Lung microvascular endothelial cell (primary cell): ENCODE measurements around the gene SLC25A11. TPM values are rescaled to one million over a fixed set of nuclear protein-coding genes. Genes with fewer than 3 reads are reported as not detected.
"Not testable (repeated sequence)": the region's sequence is repeated elsewhere in the genome, so short reads cannot be mapped to it uniquely, and the experiment has no call there.

Experiments used
- DNase-seq, 2 donors: peaks; one replicate each; pipeline versions ENCODE4 v3.0.0 to v3.0.0-alpha.2; 2010; ENCODE audit warnings: low read depth in 2 of 2
- total RNA-seq: library from RNA; depleted of rRNA; stranded (reverse); fragments of >200 nt; gene quantifications from 2 replicates; pipeline ENCODE4 v1.2.1, GENCODE V29; 2014

Gene SLC25A11
- total RNA-seq, 1 donor from 2014 or later: 57.3 TPM

DNA sequence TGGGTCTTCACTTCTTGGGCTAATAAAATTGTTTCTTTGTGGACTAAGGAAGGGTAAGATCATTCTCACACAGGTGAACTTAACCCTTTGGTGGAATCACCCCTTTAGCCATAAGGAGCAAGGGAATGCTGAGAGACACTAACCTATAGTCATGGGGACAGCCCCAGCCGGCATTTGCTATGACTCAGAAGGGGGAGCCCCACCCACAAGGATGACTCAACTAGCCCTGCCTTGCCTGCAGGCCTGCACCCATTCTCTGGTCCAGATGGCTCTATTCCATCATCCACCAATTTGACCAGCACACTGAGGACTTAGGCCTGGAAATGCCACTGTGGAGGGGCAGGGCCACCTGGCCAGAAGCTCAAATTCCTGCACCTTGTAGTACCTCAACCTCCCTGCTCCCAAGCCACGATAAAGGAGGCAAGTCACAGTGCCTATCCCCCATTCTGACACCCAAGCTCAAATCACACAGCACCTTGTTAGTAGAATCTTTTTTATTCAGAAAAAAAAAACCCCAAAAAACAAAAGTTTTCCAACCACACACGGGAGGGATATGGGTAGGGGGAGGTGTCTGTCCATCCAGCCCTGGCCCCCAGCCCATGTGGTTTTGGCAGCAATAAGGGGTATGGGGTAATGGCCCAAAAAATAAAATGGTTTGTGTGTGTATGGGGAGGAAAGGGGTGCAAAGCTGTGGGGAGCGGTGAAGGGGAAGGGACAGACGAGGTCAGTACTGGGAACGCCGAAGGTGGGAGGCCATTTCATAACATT lies 5.5 kb upstream of the SLC25A11 start:
- peak; percentile 66 to 90 for DNase-seq

DNA sequence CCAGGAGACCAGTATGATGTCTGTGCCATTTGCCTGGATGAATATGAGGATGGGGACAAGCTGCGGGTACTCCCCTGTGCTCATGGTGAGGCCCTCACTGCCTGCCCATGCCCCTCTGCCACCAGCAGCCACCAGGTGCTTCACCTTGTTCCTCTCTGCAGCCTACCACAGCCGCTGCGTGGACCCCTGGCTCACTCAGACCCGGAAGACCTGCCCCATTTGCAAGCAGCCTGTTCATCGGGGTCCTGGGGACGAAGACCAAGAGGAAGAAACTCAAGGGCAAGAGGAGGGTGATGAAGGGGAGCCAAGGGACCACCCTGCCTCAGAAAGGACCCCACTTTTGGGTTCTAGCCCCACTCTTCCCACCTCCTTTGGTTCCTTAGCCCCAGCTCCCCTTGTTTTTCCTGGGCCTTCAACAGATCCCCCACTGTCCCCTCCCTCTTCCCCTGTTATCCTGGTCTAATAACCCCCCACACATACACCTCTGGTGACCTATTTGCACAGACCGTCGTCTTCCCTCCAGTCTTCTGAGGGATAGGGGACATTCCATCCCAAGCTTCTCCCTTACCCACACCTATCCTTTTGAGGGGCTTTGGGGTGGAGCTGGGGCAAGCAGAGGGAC lies 4.8 kb upstream of the SLC25A11 start:
- DNase-seq: no peak

DNA sequence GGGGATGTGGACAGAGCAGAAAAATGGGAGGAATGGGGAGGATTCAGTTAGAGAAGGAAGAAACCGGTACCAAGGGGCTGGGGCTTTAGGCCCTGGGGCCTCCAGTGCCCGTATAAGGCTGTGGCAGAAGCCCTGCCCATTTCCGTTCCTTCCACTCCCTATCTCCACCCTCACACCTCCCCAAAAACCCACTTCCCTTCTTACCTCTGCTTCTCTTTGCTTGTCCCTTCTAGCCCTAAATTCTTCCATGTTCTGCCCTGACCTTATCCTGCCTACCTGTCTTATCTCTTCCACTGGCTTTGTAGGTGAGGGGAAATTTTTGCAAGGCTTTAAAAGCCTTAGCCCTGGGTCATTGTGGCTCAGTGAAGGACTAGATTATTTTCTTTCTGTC lies 4.3 kb upstream of the SLC25A11 start:
- DNase-seq: no peak

DNA sequence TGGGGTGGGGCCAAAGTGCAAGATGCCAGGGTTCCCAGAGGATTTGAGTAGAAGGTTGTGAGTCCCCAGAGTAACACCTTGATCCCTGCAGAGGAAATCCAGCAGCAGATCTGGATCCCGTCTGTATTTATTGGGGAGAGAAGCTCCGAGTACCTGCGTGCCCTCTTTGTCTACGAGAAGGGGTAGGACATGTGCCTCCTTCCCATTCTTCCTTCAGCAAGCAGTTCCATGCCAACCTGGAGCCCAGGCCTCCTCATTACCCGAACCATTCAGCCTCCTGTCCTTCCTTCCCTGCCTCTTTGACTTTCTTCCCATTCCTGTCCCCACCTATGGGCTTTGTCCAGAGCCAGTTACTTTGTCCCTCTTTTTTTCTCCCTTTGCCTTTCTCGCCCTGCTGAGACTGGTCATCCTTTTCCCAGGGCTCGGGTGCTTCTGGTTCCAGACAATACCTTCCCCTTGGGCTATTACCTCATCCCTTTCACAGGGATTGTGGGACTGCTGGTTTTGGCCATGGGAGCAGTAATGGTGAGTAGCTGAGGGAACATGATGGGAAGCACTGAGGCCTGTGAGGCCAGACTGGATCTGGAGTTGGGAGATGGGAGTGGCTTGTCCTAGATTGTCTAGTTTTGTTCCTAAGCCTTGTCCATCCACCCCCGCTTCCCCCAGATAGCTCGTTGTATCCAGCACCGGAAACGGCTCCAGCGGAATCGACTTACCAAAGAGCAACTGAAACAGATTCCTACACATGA lies 3.1 kb upstream of the SLC25A11 start:
- peak in 1 of 2 donors; percentile 10 for DNase-seq

DNA sequence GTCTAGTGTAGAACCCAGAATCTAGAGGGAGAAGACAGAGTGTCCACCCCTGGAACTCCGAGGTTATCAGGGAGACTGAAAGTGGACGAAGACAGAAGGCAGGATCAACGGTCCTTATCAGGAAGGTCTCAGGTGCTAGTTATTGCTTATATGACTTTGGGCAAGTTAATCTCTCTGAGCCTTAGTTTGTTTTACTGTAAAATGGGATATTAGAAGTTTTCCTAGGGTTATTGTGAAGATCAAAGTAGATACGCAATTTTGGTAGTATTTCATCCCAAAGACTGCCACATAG lies 1.4 kb upstream of the SLC25A11 start:
- no peak for DNase-seq

DNA sequence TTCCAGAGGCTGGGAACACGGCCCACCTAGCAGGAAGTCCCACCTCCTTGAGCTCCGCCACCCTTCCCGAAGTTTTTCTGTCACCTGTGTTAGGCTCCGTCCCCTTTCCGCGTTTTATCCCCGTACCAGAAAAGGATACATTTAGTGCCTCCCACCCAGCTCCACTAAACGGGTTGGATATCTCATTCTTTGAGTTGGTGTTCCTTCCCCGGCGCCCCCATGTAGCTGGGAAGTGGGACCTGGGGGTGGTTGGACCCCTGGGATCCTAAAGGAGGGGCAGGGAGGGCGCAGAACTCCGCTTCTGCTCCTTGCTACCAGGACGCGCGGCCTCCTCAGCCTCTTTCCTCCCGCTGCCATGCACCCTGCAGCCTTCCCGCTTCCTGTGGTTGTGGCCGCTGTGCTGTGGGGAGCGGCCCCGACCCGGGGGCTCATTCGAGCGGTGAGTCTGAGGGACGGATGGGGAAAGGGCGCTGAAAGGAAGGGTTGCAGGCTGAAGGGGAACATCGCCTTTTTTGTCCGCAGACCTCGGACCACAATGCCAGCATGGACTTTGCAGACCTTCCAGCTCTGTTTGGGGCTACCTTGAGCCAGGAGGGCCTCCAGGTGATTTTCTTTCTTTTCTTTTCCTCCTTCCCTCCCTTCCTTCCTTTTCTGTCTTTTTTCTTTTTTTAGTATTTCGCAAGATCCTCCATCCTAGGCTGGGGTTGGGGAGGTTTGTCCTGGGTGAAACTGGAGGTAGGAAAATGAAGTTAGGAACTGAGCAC lies 891 bp upstream of the SLC25A11 start:
- peak; percentile 15 to 35 for DNase-seq

DNA sequence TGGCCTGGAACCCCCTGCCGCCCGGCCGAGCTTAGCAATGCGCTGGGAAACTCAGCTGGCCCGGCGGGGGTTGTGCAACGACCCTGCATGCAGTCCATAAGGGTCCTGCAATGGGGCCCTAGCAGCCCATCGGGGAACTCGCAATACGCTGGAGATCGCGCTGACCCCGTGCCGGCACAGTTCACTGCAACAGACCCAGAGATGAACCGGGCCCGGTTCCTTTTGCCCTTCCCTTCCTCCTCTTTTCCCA lies 375 bp downstream of the SLC25A11 start:
- no peak for DNase-seq

DNA sequence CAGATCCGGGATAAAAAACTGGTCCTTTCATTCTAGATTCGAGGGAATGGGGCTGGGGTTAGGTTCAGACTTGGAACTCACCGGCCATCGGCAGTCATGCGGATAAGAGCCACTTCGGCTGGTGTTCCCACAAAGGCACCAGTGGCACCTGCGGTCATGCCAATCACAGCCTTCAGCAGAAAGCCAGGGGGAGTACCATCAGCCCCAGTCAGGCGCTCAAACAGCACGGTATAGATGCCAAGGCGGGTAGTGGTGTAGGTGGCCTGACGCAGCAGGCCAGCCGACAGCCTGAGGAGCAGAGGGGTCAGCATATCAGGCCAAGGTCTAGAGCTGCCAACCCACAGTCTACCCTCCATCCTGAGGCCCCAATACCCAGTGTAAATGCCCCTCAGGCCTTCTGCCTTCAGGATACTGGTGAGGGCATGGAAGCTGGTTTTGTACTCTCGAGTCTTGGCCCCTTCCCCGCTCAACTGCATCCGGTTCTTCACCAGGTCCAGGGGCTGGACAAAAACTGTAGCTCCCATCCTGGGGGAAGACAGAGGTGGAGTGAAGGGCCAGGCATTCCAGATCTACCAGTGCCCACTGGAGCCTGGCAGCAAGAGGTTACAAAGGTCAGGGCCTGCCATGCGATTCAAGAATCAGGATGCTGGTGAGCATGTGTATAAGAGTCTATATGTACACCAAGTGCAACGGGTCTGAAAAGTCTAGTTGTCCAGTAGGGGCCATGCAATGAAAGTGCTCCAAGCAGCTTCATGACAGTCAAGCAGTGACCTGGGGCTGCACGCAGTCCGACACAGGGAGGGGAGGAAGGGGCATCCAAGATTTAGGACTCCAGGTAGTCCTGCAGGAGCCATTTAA lies 929 bp downstream of the SLC25A11 start:
- DNase-seq: peak; percentile 14 to 23

DNA sequence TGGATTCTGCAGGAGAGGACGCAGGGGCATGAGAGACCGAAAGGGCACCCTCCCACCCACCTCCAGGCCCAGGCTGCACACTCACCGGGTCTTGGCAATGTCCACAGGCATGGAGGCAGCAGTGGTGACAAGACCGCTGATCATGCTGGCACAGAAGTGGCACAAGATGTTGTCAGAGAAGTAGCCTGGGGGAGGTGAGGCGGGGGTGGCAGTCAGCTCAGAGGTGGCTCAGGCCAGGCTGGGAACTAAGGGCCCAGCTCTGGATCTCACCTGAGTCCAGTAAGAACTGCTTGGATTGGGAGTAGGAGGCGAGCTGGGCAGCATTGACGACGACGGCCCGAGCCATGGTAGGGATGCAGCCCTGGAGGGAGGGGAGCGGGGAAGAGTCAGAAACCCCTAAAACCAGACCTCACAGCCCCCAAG lies 1.8 kb downstream of the SLC25A11 start:
- DNase-seq: no peak

DNA sequence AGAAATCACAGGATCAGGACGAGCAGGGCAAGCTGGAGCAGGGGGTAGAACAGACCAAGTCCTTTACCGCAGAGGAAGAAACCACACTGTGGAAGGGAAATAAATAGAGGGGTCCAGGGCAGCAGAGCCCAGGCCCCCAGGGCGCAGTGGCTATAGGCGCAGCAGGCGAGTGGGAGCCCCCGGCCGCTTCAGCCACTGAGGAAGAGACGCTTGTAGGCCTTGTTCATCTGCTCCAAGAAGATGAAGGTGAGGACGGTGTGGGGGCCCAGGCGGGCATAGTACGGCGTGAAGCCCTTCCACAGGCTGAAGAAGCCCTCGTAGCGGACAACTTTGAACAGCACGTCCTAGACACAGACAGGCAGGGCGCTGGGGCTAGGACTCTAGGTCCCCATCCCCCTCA lies 2.3 kb downstream of the SLC25A11 start:
- DNase-seq: no peak

DNA sequence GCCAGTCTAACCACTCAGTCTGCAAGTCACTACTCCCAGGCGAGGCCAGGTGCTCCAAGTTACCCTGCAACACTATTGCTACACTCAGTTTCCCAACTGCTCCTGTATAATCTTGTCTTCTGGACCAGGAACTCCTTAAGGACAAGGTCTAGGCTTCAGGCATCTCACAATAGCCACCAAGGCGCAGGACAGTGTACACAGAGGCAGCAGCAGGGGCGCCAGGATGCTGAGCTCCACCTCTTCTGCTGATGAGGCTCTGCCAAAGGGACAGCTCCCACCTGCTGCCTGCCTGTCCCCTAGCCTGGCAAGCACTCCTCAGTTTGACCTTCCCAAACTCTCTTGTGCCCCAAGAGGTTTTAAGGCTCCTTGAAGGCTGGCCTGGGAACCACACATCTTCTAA lies 3.4 kb downstream of the SLC25A11 start:
- no peak for DNase-seq

DNA sequence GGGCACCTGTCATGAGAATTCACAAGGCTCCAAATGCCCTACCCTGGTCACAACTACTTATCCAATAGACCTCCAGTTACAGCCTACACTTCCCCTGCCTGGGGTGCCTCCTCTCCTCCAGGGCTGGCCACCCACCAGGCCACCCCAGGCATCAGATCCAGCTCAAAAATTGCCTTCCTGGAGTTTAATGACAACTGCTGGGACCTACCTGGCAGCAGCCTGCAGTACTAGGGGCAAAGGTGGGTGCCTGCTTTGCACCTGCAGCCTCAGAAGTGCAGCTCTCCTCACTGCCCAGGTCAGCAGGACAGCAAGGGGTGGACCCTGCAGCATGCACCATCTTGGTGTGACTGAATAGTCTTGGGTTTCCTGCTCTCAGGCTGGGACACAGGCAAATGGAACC lies 4.2 kb downstream of the SLC25A11 start:
- no peak for DNase-seq

DNA sequence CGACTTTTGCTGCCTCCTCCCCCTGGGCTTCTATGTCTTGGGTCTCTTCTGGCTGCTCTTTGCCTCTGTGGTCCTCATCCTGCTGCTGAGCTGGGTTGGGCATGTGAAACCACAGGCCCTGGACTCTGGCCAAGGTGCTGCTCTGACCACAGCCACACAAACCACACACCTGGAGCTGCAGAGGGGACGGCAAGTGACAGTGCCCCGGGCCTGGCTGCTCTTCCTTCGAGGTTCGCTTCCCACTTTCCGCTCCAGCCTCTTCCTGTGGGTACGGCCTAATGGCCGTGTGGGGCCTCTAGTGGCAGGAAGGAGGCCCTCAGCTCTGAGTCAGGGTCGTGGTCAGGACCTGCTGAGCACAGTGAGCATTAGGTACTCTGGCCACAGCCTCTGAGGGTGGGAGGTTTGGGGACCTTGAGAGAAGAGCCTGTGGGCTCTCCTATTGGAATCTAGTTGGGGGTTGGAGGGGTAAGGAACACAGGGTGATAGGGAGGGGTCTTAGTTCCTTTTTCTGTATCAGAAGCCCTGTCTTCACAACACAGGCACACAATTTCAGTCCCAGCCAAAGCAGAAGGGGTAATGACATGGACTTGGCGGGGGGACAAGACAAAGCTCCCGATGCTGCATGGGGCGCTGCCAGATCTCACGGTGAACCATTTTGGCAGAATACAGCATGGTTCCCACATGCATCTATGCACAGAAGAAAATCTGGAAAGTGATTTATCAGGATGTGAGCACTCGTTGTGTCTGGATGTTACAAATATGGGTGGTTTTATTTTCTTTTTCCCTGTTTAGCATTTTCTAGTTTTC lies 5.5 kb downstream of the SLC25A11 start:
- DNase-seq: peak; percentile 32 to 47

DNA sequence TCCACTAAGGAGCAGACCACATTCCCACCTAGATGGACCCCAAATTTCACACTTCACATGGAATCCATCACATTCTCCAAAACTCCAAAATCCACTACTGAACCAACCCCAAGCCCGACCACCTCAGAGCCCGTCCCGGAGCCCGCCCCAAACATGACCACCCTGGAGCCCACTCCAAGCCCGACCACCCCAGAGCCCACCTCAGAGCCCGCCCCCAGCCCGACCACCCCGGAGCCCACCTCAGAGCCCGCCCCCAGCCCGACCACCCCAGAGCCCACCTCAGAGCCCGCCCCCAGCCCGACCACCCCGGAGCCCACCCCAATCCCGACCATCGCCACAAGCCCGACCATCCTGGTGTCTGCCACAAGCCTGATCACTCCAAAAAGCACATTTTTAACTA lies 6.2 kb downstream of the SLC25A11 start:
- no peak for DNase-seq

DNA sequence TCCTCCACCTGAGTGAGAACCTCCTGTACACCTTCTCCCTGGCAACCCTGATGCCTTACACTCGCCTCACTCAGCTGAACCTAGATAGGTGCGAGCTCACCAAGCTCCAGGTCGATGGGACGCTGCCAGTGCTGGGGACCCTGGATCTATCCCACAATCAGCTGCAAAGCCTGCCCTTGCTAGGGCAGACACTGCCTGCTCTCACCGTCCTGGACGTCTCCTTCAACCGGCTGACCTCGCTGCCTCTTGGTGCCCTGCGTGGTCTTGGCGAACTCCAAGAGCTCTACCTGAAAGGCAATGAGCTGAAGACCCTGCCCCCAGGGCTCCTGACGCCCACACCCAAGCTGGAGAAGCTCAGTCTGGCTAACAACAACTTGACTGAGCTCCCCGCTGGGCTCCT lies 7.1 kb downstream of the SLC25A11 start:
- no peak for DNase-seq

DNA sequence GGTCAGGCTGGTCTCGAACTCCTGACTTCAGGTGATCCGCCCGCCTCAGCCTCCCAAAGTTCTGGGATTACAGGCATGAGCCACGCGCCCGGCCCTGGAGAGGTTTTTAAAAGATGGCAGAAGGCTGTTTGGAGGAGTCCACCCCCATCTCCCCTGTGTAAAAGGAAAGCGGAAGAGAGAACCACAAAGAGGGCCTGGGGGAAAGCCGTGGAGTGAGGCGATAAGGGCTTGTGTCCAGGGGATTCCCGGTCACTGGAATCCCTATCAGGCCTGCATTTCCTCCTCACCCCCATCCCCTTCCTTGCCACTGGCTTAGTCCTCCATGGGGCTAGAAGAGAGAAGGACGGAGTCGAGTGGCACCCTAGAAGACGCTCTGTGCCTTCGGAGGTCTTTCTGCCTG lies 7.9 kb downstream of the SLC25A11 start, which contains the start of gene GP1BA:
TSS of gene GP1BA (plus strand) at position 315 of the 400 bp plus-strand sequence. CDS start 328 bp downstream, outside the sequence.
- DNase-seq: no peak

DNA sequence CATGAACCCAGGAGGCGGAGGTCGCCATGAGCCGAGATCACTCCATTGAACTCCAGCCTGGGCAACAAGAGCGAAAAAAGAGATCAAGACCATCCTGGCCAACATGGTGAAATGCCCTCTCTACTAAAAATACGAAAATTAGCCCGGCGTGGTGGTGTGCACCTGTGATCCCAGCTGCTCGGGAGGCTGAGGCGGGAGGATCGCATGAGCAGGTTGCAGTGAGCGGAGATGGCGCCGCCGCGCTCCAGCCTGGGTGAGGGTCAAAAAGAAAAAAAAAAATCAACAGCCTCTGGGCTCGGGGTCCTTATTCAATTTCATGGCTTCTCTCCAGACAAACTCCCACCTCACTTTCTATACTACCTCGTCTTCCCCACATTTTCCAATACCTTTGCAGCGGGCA lies 11.0 kb downstream of the SLC25A11 start:
- DNase-seq: no peak

DNA sequence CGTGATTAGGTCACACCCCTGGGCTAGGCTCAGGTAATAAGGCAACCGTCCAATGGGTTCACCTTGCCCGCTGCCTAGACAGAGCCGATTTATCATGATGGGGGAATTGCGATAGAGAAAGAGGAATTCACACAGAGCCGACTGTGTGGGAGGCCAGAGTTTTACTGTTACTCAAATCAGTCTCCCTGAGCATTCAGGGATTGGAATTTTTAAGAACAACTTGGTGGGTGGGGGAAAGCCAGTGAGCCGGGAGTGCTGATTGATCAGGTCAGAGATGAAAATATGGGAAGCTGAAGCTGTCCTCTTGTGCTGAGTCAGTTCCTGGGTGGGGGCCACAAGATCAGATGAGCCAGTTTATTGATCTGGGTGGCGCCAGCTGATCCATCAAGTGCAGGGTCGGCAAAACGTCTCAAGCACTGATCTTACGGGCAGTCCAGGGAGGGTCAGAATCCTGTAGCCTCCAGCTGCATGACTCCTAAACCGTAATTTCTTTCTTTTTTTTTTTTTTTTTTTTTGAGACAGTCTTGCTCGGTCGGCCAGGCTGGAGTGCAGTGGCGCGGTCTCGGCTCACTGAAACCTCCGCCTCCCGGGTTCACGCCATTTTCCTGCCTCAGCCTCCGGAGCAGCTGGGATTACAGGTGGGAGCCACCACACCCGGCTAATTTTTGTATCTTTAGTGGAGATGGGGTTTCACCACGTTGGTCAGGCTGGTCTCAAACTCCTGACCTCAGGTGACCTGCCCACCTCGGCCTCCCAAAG lies 13.1 kb downstream of the SLC25A11 start:
- DNase-seq: not testable (repeated sequence)

DNA sequence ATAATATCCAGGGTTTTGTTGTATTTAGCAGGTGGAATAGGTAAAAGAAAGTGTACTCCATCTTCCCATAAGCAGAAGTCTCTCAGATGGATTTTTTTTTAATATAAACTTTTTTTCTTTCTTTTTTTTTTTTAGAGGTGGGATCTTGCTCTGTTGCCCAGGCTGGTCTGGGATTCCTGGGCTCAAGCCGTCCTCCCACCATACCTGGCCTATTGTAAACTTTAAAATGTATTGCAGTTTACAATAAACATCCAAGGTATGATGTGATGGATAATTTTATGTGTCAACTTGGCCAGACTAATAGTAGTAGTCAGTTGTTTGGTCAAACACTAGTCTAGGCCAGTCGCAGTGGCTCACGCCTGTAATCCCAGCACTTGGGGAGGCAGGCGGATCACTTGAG lies 18.5 kb downstream of the SLC25A11 start:
- DNase-seq: no peak
